ENCODE data around the gene NOL9.

GRCh38 chr1:6531996-6532395, 22.3 kb downstream of the NOL9 start:
- no peak for TF ChIP-seq CTCF (IDR thresholded peaks at IDR 0.05; ENCODE audit: low read depth, low read length)
- no peak for TF ChIP-seq EZH2phosphoT487 (IDR thresholded peaks at IDR 0.05; ENCODE audit: low read depth)
